GM12878 (cell line): ENCODE data around the gene MKNK1. TPM values are rescaled to one million over a fixed set of nuclear protein-coding genes. Genes with fewer than 3 reads are reported as not detected.

Experiments used
- ATAC-seq: fragments of 200-7000 bp; cut with Tn5 transposase; 3 replicates; pipeline ENCODE4 v1.9.1; 2020; ENCODE audit warnings: mild to moderate bottlenecking, moderate library complexity
- BruUV-seq: library from RNA; stranded (reverse); fragments of 400-500 nt; replicated peaks from 2 replicates; lab custom pipeline; 2021; lab: Mats Ljungman, UMichigan
- CTCF ChIA-PET: fragments of 300-600 bp; sonication (Branson Sonifier 250); formaldehyde crosslinking; extraction: SDS; loops from one replicate; lab custom pipeline; 2021; ENCODE audit warnings: inconsistent platforms; lab: Yijun Ruan, JAX
- POLR2A ChIA-PET: fragments of 350-600 bp; formaldehyde crosslinking; extraction: SDS; loops from one replicate; lab custom pipeline; 2021; ENCODE audit warnings: inconsistent platforms; lab: Charles Lee
- RAD21 ChIA-PET: fragments of 300-600 bp; sonication (Branson Sonifier 250); formaldehyde crosslinking; loops from one replicate; lab custom pipeline; 2023; ENCODE audit warnings: antibody characterized with exemption; ENCODE audit not compliant: unreplicated experiment; lab: Charles Lee
- SMC1A ChIA-PET: fragments of 300-600 bp; sonication (Branson Sonifier 250); formaldehyde crosslinking; loops from one replicate; lab custom pipeline; 2023; ENCODE audit not compliant: unreplicated experiment, uncharacterized antibody; lab: Charles Lee
- DNase-seq: peaks from one replicate; pipeline ENCODE4 v3.0.0-alpha.2; 2011; ENCODE audit warnings: low read depth, low spot score
- FAIRE-seq: peaks from 3 replicates; lab custom pipeline; 2011; peaks lifted over from hg19 to GRCh38; lab: Jason Lieb, UNC
- H2AFZ ChIP-seq: 2 replicates; pipeline ENCODE4 v1.6.0; 2011; ENCODE audit warnings: low read depth, low read length, control low read depth; ENCODE audit not compliant: control insufficient read depth
- H3K27ac ChIP-seq: 2 replicates; pipeline ENCODE4 v1.5.1; 2011; ENCODE audit warnings: control low read depth; ENCODE audit not compliant: control insufficient read depth, insufficient read depth
- H3K27me3 ChIP-seq, 2 experiments: replicated peaks in 1 of 2; 2 replicates each; pipeline versions ENCODE4 v1.6.0 to v1.6.1; 2011; ENCODE audit warnings: low read length in 1 of 2; ENCODE audit not compliant: control insufficient read depth in 2 of 2, insufficient read depth in 2 of 2
- H3K36me3 ChIP-seq, 2 experiments: 2 replicates each; pipeline ENCODE4 v1.5.1; 2011; ENCODE audit warnings: low read length in 1 of 2; ENCODE audit not compliant: control insufficient read depth in 2 of 2, insufficient read depth in 2 of 2
- H3K4me1 ChIP-seq: 2 replicates; pipeline ENCODE4 v1.6.1; 2011; ENCODE audit warnings: mild to moderate bottlenecking, low read length, moderate library complexity, mixed read lengths; ENCODE audit not compliant: control insufficient read depth, insufficient read depth
- H3K4me2 ChIP-seq: 2 replicates; pipeline ENCODE4 v1.6.0; 2011; ENCODE audit warnings: control low read depth; ENCODE audit not compliant: control insufficient read depth, insufficient read depth
- H3K4me3 ChIP-seq: fragments of 200-600 bp; sonication (generic); 2 replicates; pipeline ENCODE4 v1.5.1; 2016
- H3K79me2 ChIP-seq: 2 replicates; pipeline ENCODE4 v1.6.0; 2011; ENCODE audit warnings: low read length; ENCODE audit not compliant: control insufficient read depth, insufficient read depth
- H3K9ac ChIP-seq: 2 replicates; pipeline ENCODE4 v1.8.0; 2011; ENCODE audit warnings: low read length, control low read depth, mixed read lengths; ENCODE audit not compliant: control insufficient read depth, insufficient read depth
- H3K9me3 ChIP-seq: replicated peaks from 3 replicates; pipeline ENCODE4 v1.5.1; 2011; ENCODE audit warnings: mild to moderate bottlenecking, low read length; ENCODE audit not compliant: control insufficient read depth, insufficient read depth
- H4K20me1 ChIP-seq: 2 replicates; pipeline ENCODE4 v1.6.0; 2011; ENCODE audit not compliant: control insufficient read depth, insufficient read depth
- ESRRA ChIP-seq: IDR thresholded peaks from 2 replicates; pipeline ENCODE4 v1.6.1; 2012; ENCODE audit warnings: mild to moderate bottlenecking, low read length, improper control_type of control experiment
- KLF5 ChIP-seq: fragments of 450-650 bp; IDR thresholded peaks from 2 replicates; pipeline ENCODE4 v1.6.1; 2014; ENCODE audit warnings: mild to moderate bottlenecking; ENCODE audit not compliant: partially characterized antibody
- MXI1 ChIP-seq: fragments of 150-350 bp; IDR thresholded peaks from 2 replicates; pipeline ENCODE4 v1.6.1; 2011; ENCODE audit warnings: low read depth, mild to moderate bottlenecking, inconsistent platforms, low read length, improper control_type of control experiment
- NFXL1 ChIP-seq: fragments of 450-650 bp; IDR thresholded peaks from 2 replicates; pipeline ENCODE4 v1.6.1; 2017; ENCODE audit warnings: antibody characterized with exemption, mild to moderate bottlenecking, borderline replicate concordance
- RELA ChIP-seq: fragments of 450-650 bp; IDR thresholded peaks from 2 replicates; pipeline ENCODE4 v1.8.0; 2014; ENCODE audit warnings: borderline replicate concordance; ENCODE audit not compliant: partially characterized antibody
- TCF7 ChIP-seq: IDR thresholded peaks from 2 replicates; pipeline ENCODE4 v1.6.1; 2014; ENCODE audit warnings: antibody characterized with exemption, borderline replicate concordance
- WRNIP1 ChIP-seq: IDR thresholded peaks from 2 replicates; pipeline ENCODE4 v1.6.1; 2011; ENCODE audit warnings: low read depth, low read length, improper control_type of control experiment, borderline replicate concordance
- ZNF274 ChIP-seq: IDR thresholded peaks from one replicate; pipeline ENCODE4 v1.8.0; 2011; ENCODE audit not compliant: insufficient read length, insufficient read depth
- WGBS: methylation state at CpG from one replicate; pipeline ENCODE4 v1.1.6; 2016; ENCODE audit warnings: low lambda C conversion rate; ENCODE audit not compliant: insufficient replicate concordance, insufficient coverage; ENCODE audit errors: missing lambda C conversion rate; 5-methylcytosine and 5-hydroxymethylcytosine counted together
- in situ Hi-C: fragments of 300-500 bp; cut with MboI; formaldehyde crosslinking; loops from 9 replicates; pipeline ENCODE4 v1.14.3; 2018; ENCODE audit warnings: mixed read lengths
- intact Hi-C: fragments of 100-400 bp; cut with micrococcal nuclease; formaldehyde crosslinking; loops from one replicate; pipeline ENCODE4 v1.14.2; 2022; ENCODE audit not compliant: unreplicated experiment
- polyA plus RNA-seq, 11 experiments: library from polyadenylated mRNA; depleted of rRNA in 4 of 11; unstranded in 6 of 11; stranded (reverse) in 5 of 11; fragments of >200 nt; fragmentation: Nextera tagmentation in 4 of 11; fragmentation: Illumina TruSeq in 1 of 11; extraction: Ambion mirVana in 4 of 11; extraction: Trizol in 1 of 11; gene quantifications; 1 replicate in 1 of 11; 2 replicates in 10 of 11; pipeline versions ENCODE4 v1.2.1 to v1.2.3, GENCODE V29; 2011 to 2016; ENCODE audit warnings: inconsistent platforms in 2 of 11, missing spikeins in 2 of 11, low read depth in 1 of 11
- total RNA-seq, 4 experiments: library from RNA; depleted of rRNA in 3 of 4; stranded (reverse); fragments of >200 nt in 3 of 4; fragmentation: Illumina TruSeq in 1 of 4; extraction: Trizol in 1 of 4; gene quantifications; 2 replicates each; pipeline versions ENCODE4 v1.2.1 to v1.2.3, GENCODE V29; 2013 to 2021
- TF ChIP-seq, protein P1 (sequence below): fragments of 450-650 bp; IDR thresholded peaks from 2 replicates; pipeline ENCODE4 v1.6.1; 2017; ENCODE audit warnings: antibody characterized with exemption, mild to moderate bottlenecking, moderate library complexity
- TF ChIP-seq, protein P2 (sequence below): fragments of 450-650 bp; IDR thresholded peaks from 2 replicates; pipeline ENCODE4 v1.6.1; 2017; ENCODE audit warnings: mild to moderate bottlenecking, moderate library complexity
- TF ChIP-seq, protein P3 (sequence below): IDR thresholded peaks from 2 replicates; pipeline ENCODE4 v1.6.1; 2012; ENCODE audit warnings: low read depth, low read length, improper control_type of control experiment
- TF ChIP-seq, protein P4 (sequence below): IDR thresholded peaks from 2 replicates; pipeline ENCODE4 v1.6.1; 2011; ENCODE audit warnings: mild to moderate bottlenecking, low read depth, low read length, moderate library complexity; ENCODE audit not compliant: insufficient replicate concordance

MKNK1 gene
- total and polyA plus RNA-seq, 10 of the 15 experiments (the other 5 are each of a cell fraction or from before 2014, with no cell fraction given), result 13.7 to 29.9 (median 26.5) TPM

DNA sequence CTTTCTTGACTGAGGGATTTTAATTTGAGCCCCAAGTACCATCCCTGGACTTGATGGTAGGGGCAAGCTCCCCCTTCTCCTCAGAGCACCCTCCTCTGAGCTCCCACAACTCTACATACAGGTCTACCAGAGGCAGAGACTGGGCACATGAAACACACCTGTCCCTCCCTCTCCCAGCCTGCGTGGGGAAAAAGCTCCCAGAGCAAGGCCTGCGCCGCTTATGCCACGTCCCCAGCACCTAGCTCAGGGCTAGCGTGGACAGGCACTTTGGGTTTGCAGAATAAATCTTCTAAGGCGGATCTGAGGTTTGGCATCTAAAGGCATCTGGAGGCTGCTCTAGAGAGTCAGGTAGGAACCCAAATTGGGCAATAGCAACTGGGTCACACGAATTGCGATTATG lies 45.1 kb downstream of the MKNK1 start:
- Histone ChIP-seq H3K4me3 (no peak overlapping the region), H2AFZ (no peak overlapping the region), H3K4me2 (no peak overlapping the region), H3K27ac (no peak overlapping the region), H4K20me1 (no peaks in the 10 kb centered on the region), H3K9ac (no peak overlapping the region), H3K9me3 (no peaks in the 10 kb centered on the region), H3K36me3 (peaks cover 0 to 5% of the 10 kb centered on the region in 2 experiments; a peak in 3 of 4 replicates), H3K27me3 (no peaks in the 10 kb centered on the region), H3K4me1 (no peaks in the 10 kb centered on the region), H3K79me2 (no peaks in the 10 kb centered on the region)
- FAIRE-seq (no peak), ATAC-seq (no peak), DNase-seq (no peak)
- CTCF ChIA-PET, result interaction anchor here (1.6 kb wide), 1 partner anchor 10 kb away, joined by 4 read pairs; no protein-coding TSS in a partner anchor
- RAD21 ChIA-PET, result no interaction called here
- BruUV-seq, result no TSS peak
- SMC1A ChIA-PET, result no interaction called here
- WGBS, result 87% methylated on average over 8 of the region's 8 CpGs
- in situ Hi-C loops, result no loop called here
- POLR2A ChIA-PET, result no interaction called here
- intact Hi-C loops, result no loop called here
- TF ChIP-seq MXI1 (no peak), KLF5 (no peak), TCF7 (no peak), WRNIP1 (no peak), ZNF274 (no peak), NFXL1 (no peak), ESRRA (no peak), RELA (no peak)
- TF ChIP-seq, protein P1, sequence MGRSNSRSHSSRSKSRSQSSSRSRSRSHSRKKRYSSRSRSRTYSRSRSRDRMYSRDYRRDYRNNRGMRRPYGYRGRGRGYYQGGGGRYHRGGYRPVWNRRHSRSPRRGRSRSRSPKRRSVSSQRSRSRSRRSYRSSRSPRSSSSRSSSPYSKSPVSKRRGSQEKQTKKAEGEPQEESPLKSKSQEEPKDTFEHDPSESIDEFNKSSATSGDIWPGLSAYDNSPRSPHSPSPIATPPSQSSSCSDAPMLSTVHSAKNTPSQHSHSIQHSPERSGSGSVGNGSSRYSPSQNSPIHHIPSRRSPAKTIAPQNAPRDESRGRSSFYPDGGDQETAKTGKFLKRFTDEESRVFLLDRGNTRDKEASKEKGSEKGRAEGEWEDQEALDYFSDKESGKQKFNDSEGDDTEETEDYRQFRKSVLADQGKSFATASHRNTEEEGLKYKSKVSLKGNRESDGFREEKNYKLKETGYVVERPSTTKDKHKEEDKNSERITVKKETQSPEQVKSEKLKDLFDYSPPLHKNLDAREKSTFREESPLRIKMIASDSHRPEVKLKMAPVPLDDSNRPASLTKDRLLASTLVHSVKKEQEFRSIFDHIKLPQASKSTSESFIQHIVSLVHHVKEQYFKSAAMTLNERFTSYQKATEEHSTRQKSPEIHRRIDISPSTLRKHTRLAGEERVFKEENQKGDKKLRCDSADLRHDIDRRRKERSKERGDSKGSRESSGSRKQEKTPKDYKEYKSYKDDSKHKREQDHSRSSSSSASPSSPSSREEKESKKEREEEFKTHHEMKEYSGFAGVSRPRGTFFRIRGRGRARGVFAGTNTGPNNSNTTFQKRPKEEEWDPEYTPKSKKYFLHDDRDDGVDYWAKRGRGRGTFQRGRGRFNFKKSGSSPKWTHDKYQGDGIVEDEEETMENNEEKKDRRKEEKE, result no peak
- TF ChIP-seq, protein P2, sequence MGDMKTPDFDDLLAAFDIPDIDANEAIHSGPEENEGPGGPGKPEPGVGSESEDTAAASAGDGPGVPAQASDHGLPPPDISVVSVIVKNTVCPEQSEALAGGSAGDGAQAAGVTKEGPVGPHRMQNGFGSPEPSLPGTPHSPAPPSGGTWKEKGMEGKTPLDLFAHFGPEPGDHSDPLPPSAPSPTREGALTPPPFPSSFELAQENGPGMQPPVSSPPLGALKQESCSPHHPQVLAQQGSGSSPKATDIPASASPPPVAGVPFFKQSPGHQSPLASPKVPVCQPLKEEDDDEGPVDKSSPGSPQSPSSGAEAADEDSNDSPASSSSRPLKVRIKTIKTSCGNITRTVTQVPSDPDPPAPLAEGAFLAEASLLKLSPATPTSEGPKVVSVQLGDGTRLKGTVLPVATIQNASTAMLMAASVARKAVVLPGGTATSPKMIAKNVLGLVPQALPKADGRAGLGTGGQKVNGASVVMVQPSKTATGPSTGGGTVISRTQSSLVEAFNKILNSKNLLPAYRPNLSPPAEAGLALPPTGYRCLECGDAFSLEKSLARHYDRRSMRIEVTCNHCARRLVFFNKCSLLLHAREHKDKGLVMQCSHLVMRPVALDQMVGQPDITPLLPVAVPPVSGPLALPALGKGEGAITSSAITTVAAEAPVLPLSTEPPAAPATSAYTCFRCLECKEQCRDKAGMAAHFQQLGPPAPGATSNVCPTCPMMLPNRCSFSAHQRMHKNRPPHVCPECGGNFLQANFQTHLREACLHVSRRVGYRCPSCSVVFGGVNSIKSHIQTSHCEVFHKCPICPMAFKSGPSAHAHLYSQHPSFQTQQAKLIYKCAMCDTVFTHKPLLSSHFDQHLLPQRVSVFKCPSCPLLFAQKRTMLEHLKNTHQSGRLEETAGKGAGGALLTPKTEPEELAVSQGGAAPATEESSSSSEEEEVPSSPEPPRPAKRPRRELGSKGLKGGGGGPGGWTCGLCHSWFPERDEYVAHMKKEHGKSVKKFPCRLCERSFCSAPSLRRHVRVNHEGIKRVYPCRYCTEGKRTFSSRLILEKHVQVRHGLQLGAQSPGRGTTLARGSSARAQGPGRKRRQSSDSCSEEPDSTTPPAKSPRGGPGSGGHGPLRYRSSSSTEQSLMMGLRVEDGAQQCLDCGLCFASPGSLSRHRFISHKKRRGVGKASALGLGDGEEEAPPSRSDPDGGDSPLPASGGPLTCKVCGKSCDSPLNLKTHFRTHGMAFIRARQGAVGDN, result no peak
- TF ChIP-seq, protein P3, sequence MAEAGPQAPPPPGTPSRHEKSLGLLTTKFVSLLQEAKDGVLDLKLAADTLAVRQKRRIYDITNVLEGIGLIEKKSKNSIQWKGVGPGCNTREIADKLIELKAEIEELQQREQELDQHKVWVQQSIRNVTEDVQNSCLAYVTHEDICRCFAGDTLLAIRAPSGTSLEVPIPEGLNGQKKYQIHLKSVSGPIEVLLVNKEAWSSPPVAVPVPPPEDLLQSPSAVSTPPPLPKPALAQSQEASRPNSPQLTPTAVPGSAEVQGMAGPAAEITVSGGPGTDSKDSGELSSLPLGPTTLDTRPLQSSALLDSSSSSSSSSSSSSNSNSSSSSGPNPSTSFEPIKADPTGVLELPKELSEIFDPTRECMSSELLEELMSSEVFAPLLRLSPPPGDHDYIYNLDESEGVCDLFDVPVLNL, result no peak
- TF ChIP-seq, protein P4, sequence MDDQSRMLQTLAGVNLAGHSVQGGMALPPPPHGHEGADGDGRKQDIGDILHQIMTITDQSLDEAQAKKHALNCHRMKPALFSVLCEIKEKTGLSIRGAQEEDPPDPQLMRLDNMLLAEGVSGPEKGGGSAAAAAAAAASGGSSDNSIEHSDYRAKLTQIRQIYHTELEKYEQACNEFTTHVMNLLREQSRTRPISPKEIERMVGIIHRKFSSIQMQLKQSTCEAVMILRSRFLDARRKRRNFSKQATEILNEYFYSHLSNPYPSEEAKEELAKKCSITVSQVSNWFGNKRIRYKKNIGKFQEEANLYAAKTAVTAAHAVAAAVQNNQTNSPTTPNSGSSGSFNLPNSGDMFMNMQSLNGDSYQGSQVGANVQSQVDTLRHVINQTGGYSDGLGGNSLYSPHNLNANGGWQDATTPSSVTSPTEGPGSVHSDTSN, result no peak
